ENCODE data around the gene PAIP2B. TPM values are rescaled to one million over a fixed set of nuclear protein-coding genes. Genes with fewer than 3 reads are reported as not detected.

Gene PAIP2B
- total RNA-seq, 3 donors from 2014 or later (not counting 1 experiment from before 2014, with no cell fraction given): 1.9 to 3.4 (median 3.2) TPM

DNA sequence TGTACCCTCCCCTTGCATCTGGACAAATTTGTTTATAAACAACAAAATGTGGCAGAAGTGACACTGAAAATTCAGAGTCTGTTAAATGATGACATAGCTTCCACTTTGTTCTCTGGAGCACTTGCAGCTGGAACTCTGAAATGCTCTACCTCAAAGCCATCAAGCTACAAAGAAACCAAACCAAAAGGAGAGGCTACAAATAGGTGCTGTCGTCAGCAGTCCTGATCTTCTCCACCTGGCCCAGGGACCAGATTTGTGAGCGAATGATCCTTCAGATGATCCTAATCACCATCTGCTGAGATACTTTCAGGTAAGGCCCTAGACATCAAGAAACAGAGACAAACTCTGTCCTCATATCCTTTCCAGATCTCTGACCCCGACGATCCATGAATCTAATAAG lies 27.9 kb upstream of the PAIP2B start:
- H3K9me3 ChIP-seq (ENCODE audit: control insufficient read depth, insufficient read depth, low read length): no peaks in the 10 kb centered on the region
- H3K36me3 Mint-ChIP-seq: no peaks in the 10 kb centered on the region
- no peaks in the 10 kb centered on the region for H3K36me3 ChIP-seq (ENCODE audit: control insufficient read depth, insufficient read depth, low read length)
- ATAC-seq: no peak
- no peak overlapping the region for H3K4me3 Mint-ChIP-seq
- peaks cover 2% of the 10 kb centered on the region for H3K27me3 ChIP-seq (ENCODE audit: control insufficient read depth, insufficient read depth, low read length)
- H3K27me3 Mint-ChIP-seq (ENCODE audit: low read depth in 2 of 2): peaks cover 30 to 45% of the 10 kb centered on the region in 2 donors
- intact Hi-C loops (cut with micrococcal nuclease): no loop called here
- H3K9me3 Mint-ChIP-seq: no peaks in the 10 kb centered on the region
- 94% methylated on average over 3 of the region's 4 CpGs for WGBS (ENCODE audit: insufficient coverage)
- no peak overlapping the region for H3K4me3 ChIP-seq (ENCODE audit: low read length)
- H3K4me1 Mint-ChIP-seq: no peaks in the 10 kb centered on the region
- TF ChIP-seq, protein P1, sequence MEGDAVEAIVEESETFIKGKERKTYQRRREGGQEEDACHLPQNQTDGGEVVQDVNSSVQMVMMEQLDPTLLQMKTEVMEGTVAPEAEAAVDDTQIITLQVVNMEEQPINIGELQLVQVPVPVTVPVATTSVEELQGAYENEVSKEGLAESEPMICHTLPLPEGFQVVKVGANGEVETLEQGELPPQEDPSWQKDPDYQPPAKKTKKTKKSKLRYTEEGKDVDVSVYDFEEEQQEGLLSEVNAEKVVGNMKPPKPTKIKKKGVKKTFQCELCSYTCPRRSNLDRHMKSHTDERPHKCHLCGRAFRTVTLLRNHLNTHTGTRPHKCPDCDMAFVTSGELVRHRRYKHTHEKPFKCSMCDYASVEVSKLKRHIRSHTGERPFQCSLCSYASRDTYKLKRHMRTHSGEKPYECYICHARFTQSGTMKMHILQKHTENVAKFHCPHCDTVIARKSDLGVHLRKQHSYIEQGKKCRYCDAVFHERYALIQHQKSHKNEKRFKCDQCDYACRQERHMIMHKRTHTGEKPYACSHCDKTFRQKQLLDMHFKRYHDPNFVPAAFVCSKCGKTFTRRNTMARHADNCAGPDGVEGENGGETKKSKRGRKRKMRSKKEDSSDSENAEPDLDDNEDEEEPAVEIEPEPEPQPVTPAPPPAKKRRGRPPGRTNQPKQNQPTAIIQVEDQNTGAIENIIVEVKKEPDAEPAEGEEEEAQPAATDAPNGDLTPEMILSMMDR (IDR thresholded peaks at IDR 0.05): no peak
- H3K27ac ChIP-seq (ENCODE audit: low read length): no peak overlapping the region
- no peak overlapping the region for H3K27ac Mint-ChIP-seq
- no peak for DNase-seq
- H3K4me1 ChIP-seq (ENCODE audit: control insufficient read depth, insufficient read depth, low read length): no peaks in the 10 kb centered on the region

DNA sequence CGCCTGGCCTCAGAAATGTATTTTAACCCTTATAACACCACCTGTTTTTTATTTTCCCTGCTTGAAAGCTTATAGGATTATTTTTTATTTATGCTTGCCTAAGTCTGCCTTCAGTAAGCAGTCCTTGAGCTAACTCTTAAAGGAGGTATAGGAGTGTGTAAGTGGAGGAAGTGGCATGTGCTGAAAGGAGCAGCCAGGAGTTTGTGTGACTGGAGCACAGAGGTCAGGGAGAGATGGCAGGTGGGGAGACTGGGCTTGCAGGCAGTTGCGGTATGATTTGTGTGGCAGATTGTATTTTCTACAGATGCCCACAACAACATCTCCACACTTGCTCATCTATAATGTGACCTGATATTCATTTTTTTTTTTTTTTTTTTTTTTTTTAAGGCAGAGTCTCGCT lies 27.2 kb upstream of the PAIP2B start:
- H3K27ac ChIP-seq (ENCODE audit: low read length): no peak overlapping the region
- DNase-seq (no peak), ATAC-seq (no peak)
- no peaks in the 10 kb centered on the region for H3K4me1 ChIP-seq (ENCODE audit: control insufficient read depth, insufficient read depth, low read length)
- H3K27me3 ChIP-seq (ENCODE audit: control insufficient read depth, insufficient read depth, low read length): peaks cover 2% of the 10 kb centered on the region
- intact Hi-C loops (cut with micrococcal nuclease): no loop called here
- H3K4me3 ChIP-seq (ENCODE audit: low read length): no peak overlapping the region
- no peaks in the 10 kb centered on the region for H3K4me1 Mint-ChIP-seq
- TF ChIP-seq, protein P1 (IDR thresholded peaks at IDR 0.05): no peak
- peaks cover 26 to 46% of the 10 kb centered on the region in 2 donors for H3K27me3 Mint-ChIP-seq (ENCODE audit: low read depth in 2 of 2)
- H3K9me3 Mint-ChIP-seq: no peaks in the 10 kb centered on the region
- no peak overlapping the region for H3K4me3 Mint-ChIP-seq
- no peaks in the 10 kb centered on the region for H3K36me3 Mint-ChIP-seq
- no peaks in the 10 kb centered on the region for H3K9me3 ChIP-seq (ENCODE audit: control insufficient read depth, insufficient read depth, low read length)
- no peaks in the 10 kb centered on the region for H3K36me3 ChIP-seq (ENCODE audit: control insufficient read depth, insufficient read depth, low read length)
- no peak overlapping the region for H3K27ac Mint-ChIP-seq
- WGBS (ENCODE audit: insufficient coverage): 100% methylated on average over 1 of the region's 3 CpGs

DNA sequence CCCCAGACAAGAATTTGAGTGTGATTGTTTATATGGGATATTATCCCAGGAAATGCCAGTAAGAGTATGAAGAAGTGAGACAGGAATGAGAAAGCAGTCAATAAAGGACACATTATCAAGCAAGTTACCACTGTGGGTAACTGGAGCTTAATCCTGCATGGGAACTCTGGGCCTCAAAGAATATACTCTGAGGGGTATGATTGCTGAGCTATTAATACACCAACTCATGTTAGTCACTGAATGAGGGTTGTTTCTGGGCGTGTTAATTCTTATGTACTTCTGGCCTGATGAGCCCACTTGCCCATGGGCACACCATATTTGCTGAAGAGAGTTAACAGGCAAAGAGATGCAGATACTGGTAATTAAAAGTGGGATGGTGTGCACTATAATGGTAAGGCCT lies 26.6 kb upstream of the PAIP2B start:
- Histone ChIP-seq H3K36me3 (ENCODE audit: control insufficient read depth, insufficient read depth, low read length) (no peaks in the 10 kb centered on the region), H3K4me1 (ENCODE audit: control insufficient read depth, insufficient read depth, low read length) (no peaks in the 10 kb centered on the region), H3K27ac (ENCODE audit: low read length) (no peak overlapping the region), H3K27me3 (ENCODE audit: control insufficient read depth, insufficient read depth, low read length) (peaks cover 1% of the 10 kb centered on the region), H3K9me3 (ENCODE audit: control insufficient read depth, insufficient read depth, low read length) (no peaks in the 10 kb centered on the region), H3K4me3 (ENCODE audit: low read length) (no peak overlapping the region)
- TF ChIP-seq, protein P1 (IDR thresholded peaks at IDR 0.05): no peak
- WGBS (ENCODE audit: insufficient coverage): 92% methylated on average over 1 of the region's 1 CpG
- no peaks in the 10 kb centered on the region for H3K36me3 Mint-ChIP-seq
- intact Hi-C loops (cut with micrococcal nuclease): no loop called here
- H3K27me3 Mint-ChIP-seq (ENCODE audit: low read depth in 2 of 2): peaks cover 29 to 46% of the 10 kb centered on the region in 2 donors
- DNase-seq: no peak
- H3K27ac Mint-ChIP-seq: no peak overlapping the region
- H3K4me3 Mint-ChIP-seq: no peak overlapping the region
- H3K9me3 Mint-ChIP-seq: no peaks in the 10 kb centered on the region
- no peaks in the 10 kb centered on the region for H3K4me1 Mint-ChIP-seq
- no peak for ATAC-seq

DNA sequence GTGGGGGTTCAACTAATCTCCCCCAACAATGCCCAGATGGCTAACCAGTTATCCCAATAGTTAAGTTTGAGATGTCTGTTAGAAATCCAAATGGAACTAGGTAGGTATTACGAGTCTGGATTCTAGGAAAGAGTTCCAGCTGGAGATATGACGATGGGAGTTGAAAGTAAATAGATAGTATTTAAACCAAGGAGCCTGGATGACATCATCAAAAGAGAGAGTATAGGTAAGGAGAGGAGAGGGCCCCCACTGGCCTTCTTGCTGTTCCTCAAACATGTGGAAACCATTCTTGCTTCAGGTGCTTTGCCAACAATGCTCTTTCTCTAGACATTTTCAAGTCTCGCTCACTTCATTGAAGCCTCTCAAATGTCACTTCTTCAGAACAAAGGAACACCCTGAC lies 26.0 kb upstream of the PAIP2B start:
- DNase-seq: no peak
- no peak overlapping the region for H3K27ac ChIP-seq (ENCODE audit: low read length)
- peaks cover 28 to 46% of the 10 kb centered on the region in 2 donors for H3K27me3 Mint-ChIP-seq (ENCODE audit: low read depth in 2 of 2)
- no peaks in the 10 kb centered on the region for H3K9me3 Mint-ChIP-seq
- no peaks in the 10 kb centered on the region for H3K36me3 ChIP-seq (ENCODE audit: control insufficient read depth, insufficient read depth, low read length)
- 84% methylated on average over 3 of the region's 3 CpGs for WGBS (ENCODE audit: insufficient coverage)
- H3K4me1 Mint-ChIP-seq: no peaks in the 10 kb centered on the region
- no peaks in the 10 kb centered on the region for H3K4me1 ChIP-seq (ENCODE audit: control insufficient read depth, insufficient read depth, low read length)
- no peaks in the 10 kb centered on the region for H3K36me3 Mint-ChIP-seq
- H3K9me3 ChIP-seq (ENCODE audit: control insufficient read depth, insufficient read depth, low read length): no peaks in the 10 kb centered on the region
- no peak overlapping the region for H3K4me3 ChIP-seq (ENCODE audit: low read length)
- no peak for ATAC-seq
- H3K27me3 ChIP-seq (ENCODE audit: control insufficient read depth, insufficient read depth, low read length): no peaks in the 10 kb centered on the region
- intact Hi-C loops (cut with micrococcal nuclease): no loop called here
- no peak overlapping the region for H3K27ac Mint-ChIP-seq
- no peak overlapping the region for H3K4me3 Mint-ChIP-seq
- TF ChIP-seq, protein P1 (IDR thresholded peaks at IDR 0.05): no peak
